Measurements from ENCODE around the gene SLC2A6.

The SLC2A6 gene

DNA sequence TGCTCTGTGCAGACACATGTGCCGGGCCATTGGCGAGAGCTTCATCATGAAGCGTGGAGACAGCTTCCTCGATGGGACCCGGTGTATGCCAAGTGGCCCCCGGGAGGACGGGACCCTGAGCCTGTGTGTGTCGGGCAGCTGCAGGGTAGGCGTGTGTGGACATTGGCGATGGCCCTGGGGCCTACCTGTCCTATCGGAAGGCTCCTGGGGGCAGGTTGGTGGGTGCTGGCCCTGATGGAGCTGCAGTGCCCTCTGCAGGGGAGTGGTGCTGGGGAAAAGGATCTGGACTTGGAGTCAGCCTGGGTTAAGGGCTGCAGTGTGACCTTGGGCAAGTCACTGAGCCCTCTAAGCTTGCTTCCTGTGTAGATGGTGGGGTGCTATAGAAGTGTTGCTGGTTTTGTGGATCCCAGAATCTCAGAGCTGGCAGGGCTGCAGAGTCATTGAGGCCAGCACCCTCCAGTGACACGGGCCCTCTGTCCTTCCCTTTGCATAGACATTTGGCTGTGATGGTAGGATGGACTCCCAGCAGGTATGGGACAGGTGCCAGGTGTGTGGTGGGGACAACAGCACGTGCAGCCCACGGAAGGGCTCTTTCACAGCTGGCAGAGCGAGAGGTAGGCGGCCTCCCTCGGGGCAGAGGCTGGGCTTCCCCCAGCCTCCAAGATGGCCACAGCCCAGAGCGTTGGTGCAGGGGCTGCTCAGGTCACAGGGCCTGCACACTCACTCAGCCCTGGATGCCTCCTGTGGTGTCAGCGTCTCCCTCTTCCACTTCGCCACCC, 41.0 kb downstream of the SLC2A6 start:
- no peak for DNase-seq (ENCODE audit: low read depth)

DNA sequence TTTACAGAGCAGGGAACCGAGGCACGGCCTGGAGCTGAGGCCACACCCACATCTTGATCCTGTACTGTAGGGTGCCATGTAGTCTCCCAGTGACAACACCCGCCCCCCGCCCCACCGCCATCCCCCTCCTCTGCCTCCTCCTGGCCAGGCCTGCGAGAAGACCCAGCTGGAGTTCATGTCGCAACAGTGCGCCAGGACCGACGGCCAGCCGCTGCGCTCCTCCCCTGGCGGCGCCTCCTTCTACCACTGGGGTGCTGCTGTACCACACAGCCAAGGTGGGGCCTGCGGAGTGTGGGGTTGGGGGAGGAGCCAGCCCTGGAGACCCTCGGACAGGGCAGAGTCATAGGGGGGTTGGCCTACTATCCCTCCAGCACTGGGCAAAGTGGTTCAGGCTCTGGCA, 42.2 kb downstream of the SLC2A6 start:
- DNase-seq (ENCODE audit: low read depth): no peak

GRCh38 chr9:133433351-133433843, 45.5 kb downstream of the SLC2A6 start:
- DNase-seq (ENCODE audit: low read depth): no peak

DNA sequence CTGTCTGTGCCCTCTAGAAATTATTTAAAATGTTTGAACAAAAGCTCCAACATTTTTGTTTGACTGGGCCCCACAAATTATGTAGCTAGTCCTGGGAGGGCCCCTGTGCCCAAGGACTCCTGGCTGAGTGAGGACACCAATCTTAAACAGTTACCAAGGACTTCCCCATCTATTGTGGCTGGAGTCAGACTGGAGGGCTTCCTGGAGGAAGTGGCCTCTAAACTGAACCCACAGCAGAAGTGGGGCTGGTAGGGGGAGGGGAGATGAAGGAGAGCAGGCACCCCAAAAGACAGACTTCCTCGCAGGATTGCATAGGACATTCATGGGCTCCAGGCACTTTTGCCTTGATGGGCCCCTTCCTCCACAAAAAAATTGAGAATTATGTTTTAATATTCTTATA, 48.7 kb downstream of the SLC2A6 start:
- DNase-seq (ENCODE audit: low read depth): no peak

DNA sequence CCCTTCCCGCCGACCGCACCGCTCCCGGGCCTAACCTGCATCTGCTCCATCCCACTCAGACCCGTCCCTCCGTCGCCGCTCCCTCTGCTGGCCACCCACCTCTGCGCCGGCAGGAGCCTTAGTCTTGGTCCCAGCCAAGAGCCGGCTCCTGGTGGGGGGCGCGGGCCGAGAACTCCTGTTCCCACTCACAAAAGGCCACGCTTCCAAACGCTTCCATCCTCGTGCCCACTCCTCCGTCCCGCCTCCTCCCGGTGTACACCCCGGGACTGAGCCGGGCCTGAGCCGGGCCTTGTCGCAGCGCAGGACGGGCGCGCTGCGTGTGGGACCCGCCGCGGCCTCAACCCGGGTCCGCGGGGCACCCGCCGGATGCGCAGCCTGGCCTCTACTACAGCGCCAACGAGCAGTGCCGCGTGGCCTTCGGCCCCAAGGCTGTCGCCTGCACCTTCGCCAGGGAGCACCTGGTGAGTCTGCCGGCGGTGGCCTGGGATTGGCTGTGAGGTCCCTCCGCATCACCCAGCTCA, 49.2 kb downstream of the SLC2A6 start:
- no peak for DNase-seq (ENCODE audit: low read depth)

DNA sequence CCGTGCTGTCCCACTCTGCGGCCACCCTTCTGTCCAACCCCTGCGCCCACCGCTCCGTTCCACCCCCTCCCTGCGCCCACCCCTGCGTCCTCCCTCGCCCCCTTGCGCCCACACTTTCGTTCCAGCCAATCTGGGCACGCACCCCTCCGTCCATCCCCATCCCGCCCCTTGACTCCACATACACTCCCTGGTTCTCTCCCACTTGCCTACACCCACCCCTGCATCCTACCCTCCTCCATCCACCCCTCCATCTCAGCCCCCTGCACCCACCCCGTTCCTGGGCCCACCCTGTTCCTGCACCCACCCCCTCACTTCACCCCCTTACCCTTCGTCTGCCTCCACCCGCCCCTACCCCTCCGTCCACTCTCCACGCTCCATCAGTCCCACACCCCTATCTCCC, 49.7 kb downstream of the SLC2A6 start:
- DNase-seq (ENCODE audit: low read depth): no peak

DNA sequence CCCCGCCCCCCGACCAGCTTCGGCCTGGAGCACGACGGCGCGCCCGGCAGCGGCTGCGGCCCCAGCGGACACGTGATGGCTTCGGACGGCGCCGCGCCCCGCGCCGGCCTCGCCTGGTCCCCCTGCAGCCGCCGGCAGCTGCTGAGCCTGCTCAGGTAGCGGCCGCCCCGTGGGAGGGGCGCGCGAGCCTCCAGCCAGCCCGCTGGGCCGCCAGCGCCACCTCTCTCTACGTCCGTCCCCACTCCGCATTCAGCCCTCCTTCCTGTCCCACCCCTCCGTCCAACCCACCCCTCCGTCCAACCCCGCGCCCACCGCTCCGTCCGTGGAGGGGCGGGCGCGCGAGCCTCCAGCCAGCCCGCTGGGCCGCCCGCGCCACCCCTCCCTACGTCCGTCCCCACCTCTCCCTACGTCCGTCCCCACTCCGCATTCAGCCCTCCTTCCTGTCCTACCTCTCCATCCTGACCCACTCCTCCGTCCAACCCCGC, 50.2 kb downstream of the SLC2A6 start:
- no peak for DNase-seq (ENCODE audit: low read depth)

DNA sequence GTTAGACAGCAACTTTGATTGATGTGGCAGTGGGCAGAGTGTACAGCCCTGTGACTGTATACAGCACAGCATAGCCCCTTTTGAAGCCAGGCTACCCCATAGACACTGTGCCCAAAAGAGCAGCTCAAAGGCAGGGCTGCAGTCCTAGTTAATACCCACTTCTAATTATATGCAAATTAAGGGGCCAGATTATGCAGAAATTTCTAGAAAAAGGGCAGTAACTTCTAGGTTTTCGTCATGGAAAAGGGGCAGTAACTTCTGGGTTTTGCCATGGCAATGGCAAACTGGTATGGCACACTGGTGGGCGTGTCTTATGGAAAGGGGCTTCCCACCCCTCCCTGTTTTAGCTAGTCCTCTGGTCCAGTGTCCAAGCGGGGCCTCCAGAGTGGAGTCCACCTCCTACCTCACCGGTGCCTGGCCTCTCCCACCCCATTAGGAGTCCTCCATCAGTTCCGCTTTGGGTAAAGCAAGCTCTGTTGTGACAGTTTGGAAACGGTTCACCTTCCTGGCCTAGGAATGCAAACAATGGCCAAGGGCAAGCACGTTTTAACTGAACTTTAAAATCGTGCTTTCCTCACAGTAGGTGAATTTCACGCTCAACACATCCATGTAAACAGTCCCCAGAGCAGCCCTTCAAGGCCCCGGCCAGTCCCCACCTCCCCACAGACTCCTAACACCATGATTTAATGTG, 51.1 kb downstream of the SLC2A6 start:
- no peak for DNase-seq (ENCODE audit: low read depth)

DNA sequence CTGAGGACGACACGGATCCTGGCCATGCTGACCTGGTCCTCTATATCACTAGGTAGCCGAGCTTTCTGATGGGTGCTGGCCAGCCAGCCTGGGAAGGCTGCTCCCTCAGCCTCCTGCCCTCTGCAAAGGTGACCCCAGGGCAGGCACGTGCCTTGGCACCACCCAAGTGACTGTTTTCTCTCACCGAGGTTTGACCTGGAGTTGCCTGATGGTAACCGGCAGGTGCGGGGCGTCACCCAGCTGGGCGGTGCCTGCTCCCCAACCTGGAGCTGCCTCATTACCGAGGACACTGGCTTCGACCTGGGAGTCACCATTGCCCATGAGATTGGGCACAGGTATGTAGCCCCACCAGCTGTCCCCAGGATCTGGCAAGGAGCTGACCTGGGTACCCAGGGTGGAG, 52.9 kb downstream of the SLC2A6 start:
- no peak for DNase-seq (ENCODE audit: low read depth)

GRCh38 chr9:133425049-133425632, 53.8 kb downstream of the SLC2A6 start:
- no peak for DNase-seq (ENCODE audit: low read depth)

DNA sequence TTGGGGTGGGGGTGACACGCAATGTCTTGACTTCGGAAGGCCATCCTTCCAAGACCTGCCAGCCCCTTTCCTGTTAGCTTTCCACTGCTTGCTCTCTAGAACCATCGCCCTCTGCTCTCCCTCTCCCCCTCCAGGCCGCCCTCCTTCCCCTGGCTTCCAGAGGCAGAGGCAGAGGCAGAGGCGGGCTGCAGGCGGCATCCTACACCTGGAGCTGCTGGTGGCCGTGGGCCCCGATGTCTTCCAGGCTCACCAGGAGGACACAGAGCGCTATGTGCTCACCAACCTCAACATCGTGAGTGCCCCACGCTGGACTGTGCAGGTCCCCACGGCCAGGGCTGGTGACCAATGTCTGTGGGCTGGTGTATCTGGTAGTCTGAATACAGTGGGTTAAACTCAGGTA, 54.7 kb downstream of the SLC2A6 start:
- DNase-seq (ENCODE audit: low read depth): no peak

GRCh38 chr9:133423216-133423615, 55.7 kb downstream of the SLC2A6 start:
- DNase-seq (ENCODE audit: low read depth): no peak

DNA sequence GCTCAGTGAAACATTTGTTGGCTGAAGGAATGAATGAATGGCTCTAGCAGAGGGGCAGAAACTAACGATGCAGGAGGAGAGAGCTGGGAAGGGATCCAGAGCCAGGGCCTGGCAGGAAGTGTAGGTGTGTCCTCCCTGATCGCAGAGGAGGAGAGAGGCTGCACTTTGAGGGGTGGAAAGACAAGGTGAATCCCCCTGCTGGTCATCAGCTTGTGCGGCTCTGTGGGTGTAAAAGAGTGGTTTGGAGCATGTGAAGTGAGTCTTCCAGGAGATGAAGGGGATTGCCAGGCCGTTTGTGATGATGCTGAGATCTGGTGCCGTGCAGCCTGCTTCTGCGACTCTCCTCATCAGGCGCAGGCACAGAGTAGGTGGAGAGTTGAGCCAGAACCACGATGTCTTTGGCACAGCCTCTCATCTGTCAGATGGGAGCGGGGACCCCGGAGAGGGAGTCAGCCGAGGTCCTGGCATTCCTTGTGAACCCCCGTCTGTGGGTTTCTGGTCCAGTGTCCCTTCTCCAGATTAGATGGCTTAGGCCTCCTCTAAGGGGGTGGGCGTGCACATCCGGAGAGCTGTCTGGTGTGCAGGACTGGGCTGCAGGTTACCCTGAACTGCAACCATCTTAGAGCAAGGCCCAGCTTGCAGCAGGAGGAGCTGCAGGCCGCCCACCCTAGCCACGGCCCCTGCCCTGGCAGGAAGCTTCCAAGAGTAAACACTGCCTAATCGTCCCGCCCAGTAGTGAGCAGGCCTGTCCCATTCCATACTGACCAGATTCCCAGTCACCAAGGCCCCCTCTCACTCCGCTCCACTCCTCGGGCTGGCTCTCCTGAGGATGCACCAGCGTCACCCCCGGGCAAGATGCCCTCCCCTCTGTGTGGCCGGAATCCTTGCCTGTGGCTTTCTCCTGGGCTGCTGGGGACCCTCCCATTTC, 57.0 kb downstream of the SLC2A6 start, which contains the start of gene ADAMTS13:
Gene ADAMTS13, plus strand, starts transcription at position 753 of the 928 bp plus-strand sequence. Its CDS starts 77 bp downstream, at position 830.
- no peak for DNase-seq (ENCODE audit: low read depth)
